H1 (cell line): ENCODE data around the gene THBD. TPM values are rescaled to one million over a fixed set of nuclear protein-coding genes. Genes with fewer than 3 reads are reported as not detected.

ENCODE experiments used
- ATF2 ChIP-seq: IDR thresholded peaks from 2 replicates; pipeline ENCODE4 v1.6.1; 2012; ENCODE audit warnings: low read length, inconsistent platforms
- polyA plus RNA-seq, 7 experiments: library from polyadenylated mRNA; depleted of rRNA in 3 of 7; stranded (reverse) in 5 of 7; unstranded in 2 of 7; fragments of >200 nt in 5 of 7; fragments of 200-250 nt in 2 of 7; gene quantifications; 1 replicate in 5 of 7; 2 replicates in 1 of 7; 4 replicates in 1 of 7; pipeline versions ENCODE4 v1.2.1 to v1.2.3, GENCODE V29; 2011 to 2013; ENCODE audit warnings: missing spikeins in 2 of 7, mixed read lengths in 2 of 7
- total RNA-seq: library from RNA; stranded (reverse); fragmentation: NEBNext Ultra II Directional; extraction: Animal tissue kit (Norgen Biotek cat#: 25700); gene quantifications from 2 replicates; pipeline ENCODE4 v1.2.1, GENCODE V29; 2021

THBD gene
- total and polyA plus RNA-seq, 2 of the 8 experiments (the other 6 are each of a cell fraction or from before 2014, with no cell fraction given), result 0.21 to 0.43 TPM

- TF ChIP-seq ATF2, result no peak
Observed at GRCh38 chr20:23021951-23022350, 27.5 kb downstream of the THBD start (continued).
